Measurements from ENCODE around the gene KLHL7.

GRCh38 chr7:23075571-23075970, 30.0 kb upstream of the KLHL7 start:
- TF ChIP-seq CTCF (conservative IDR thresholded peaks at IDR 0.05; ENCODE audit: low read length) (no peak), EZH2phosphoT487 (IDR thresholded peaks at IDR 0.05; ENCODE audit: borderline replicate concordance) (no peak)

Measured in Loucy (cell line).